ENCODE results near the gene ICOS.
"Not testable (repeated sequence)": the region's sequence is repeated elsewhere in the genome, so short reads cannot be mapped to it uniquely, and the experiment has no call there.

The ICOS gene

DNA sequence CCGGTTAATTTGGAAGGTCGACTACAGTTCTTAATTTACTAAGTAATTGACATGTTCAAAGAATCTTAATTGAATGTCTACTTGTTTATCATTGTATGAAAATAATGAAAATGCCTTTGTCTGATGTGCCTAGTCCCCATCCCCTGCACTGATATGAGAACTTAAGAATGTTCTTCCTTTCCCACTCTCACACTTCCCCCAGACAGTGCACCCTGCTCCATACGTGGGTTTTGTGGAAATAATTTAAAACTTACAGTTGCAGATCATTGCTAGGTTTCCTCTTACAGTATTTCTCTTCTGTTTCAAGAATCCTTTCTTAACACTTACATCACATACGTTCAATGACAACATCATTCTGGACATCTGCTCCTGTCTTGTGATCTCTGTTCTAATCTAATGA is 3.5 kb downstream of the ICOS start:
- TF ChIP-seq, protein P1, sequence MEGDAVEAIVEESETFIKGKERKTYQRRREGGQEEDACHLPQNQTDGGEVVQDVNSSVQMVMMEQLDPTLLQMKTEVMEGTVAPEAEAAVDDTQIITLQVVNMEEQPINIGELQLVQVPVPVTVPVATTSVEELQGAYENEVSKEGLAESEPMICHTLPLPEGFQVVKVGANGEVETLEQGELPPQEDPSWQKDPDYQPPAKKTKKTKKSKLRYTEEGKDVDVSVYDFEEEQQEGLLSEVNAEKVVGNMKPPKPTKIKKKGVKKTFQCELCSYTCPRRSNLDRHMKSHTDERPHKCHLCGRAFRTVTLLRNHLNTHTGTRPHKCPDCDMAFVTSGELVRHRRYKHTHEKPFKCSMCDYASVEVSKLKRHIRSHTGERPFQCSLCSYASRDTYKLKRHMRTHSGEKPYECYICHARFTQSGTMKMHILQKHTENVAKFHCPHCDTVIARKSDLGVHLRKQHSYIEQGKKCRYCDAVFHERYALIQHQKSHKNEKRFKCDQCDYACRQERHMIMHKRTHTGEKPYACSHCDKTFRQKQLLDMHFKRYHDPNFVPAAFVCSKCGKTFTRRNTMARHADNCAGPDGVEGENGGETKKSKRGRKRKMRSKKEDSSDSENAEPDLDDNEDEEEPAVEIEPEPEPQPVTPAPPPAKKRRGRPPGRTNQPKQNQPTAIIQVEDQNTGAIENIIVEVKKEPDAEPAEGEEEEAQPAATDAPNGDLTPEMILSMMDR (conservative IDR thresholded peaks at IDR 0.05; ENCODE audit: control insufficient read depth, insufficient read depth, low read depth, low read length): no peak
- H3K4me3 ChIP-seq (ENCODE audit: control insufficient read depth, low read depth, low read length): no peak overlapping the region
- no peak for DNase-seq (ENCODE audit: low read depth)

GRCh38 chr2:203943493-203944382 is 7.2 kb downstream of the ICOS start:
- not testable (repeated sequence) for H3K4me3 ChIP-seq (ENCODE audit: control insufficient read depth, low read depth, low read length); DNase-seq (ENCODE audit: low read depth)

DNA sequence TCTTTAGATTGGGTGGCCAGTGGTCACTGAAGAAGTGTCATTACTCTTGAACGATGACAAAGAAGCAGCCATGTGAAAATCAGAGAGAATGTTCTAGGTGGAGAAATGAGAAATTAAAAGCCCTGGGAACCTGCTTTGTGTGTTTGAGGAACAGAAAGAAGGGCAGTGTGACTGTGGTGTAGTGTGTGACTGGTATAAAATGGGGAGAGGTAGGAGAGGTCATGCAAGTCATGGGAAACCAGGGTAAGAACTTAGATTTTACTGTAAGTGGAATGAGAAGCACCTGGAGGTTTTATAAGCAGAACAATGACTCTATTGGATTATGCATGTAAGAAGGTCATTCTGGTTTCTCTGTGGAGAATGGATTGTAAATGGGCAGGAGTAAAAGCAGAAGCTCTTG is 12.2 kb downstream of the ICOS start:
- TF ChIP-seq, protein P1 (conservative IDR thresholded peaks at IDR 0.05; ENCODE audit: control insufficient read depth, insufficient read depth, low read depth, low read length): no peak
- no peak for DNase-seq (ENCODE audit: low read depth)
- H3K4me3 ChIP-seq (ENCODE audit: control insufficient read depth, low read depth, low read length): no peak overlapping the region

DNA sequence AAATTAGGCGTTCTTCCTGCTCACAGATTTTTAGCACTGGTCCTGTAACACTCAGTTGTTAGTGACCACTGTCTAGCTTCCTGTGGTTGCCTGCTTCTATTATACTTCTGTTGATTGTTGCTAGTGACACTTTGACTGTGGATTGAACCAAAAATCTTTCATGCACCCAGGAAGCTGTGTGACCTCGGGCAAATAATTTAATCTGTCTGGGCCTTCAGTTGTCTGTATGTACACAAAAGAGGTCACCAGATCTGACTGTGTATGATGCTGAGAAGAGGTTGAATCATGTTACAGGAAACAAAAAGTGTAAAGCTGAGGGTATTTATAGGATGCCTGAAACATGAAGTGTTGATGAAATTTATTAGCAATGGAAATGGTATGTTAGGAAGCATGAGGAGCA is 12.7 kb downstream of the ICOS start:
- TF ChIP-seq, protein P1 (conservative IDR thresholded peaks at IDR 0.05; ENCODE audit: control insufficient read depth, insufficient read depth, low read depth, low read length): no peak
- peak; percentile 11 for DNase-seq (ENCODE audit: low read depth)
- H3K4me3 ChIP-seq (ENCODE audit: control insufficient read depth, low read depth, low read length): no peak overlapping the region

GRCh38 chr2:203951366-203951902 is 14.9 kb downstream of the ICOS start:
- TF ChIP-seq, protein P1 (conservative IDR thresholded peaks at IDR 0.05; ENCODE audit: control insufficient read depth, insufficient read depth, low read depth, low read length): no peak
- no peak for DNase-seq (ENCODE audit: low read depth)
- no peak overlapping the region for H3K4me3 ChIP-seq (ENCODE audit: control insufficient read depth, low read depth, low read length)

DNA sequence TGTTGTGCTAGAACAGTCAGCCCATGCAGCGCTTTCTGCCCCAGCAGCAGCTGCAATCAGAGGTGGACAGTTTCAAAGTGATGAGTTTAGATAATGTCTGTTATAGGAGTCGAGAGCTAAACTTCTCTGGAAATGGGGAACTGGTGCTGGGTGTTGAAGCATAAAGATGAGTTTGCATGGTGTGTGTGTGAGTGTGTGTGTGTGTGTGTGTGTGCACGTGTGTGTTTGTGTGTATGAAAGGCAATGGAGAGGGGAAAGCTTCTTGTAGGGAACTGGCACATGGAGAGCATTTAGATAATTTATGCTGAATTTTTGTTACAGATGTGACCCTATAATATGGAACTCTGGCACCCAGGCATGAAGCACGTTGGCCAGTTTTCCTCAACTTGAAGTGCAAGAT is 22.7 kb downstream of the ICOS start:
- no peak overlapping the region for H3K4me3 ChIP-seq (ENCODE audit: control insufficient read depth, low read depth, low read length)
- TF ChIP-seq, protein P1 (conservative IDR thresholded peaks at IDR 0.05; ENCODE audit: control insufficient read depth, insufficient read depth, low read depth, low read length): no peak
- no peak for DNase-seq (ENCODE audit: low read depth)

DNA sequence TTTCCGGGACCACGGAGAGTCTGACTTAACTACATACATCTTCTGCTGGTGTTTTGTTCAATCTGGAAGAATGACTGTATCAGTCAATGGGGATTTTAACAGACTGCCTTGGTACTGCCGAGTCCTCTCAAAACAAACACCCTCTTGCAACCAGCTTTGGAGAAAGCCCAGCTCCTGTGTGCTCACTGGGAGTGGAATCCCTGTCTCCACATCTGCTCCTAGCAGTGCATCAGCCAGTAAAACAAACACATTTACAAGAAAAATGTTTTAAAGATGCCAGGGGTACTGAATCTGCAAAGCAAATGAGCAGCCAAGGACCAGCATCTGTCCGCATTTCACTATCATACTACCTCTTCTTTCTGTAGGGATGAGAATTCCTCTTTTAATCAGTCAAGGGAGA is 23.1 kb downstream of the ICOS start:
- H3K4me3 ChIP-seq (ENCODE audit: control insufficient read depth, low read depth, low read length): no peak overlapping the region
- TF ChIP-seq, protein P1 (conservative IDR thresholded peaks at IDR 0.05; ENCODE audit: control insufficient read depth, insufficient read depth, low read depth, low read length): no peak
- DNase-seq (ENCODE audit: low read depth): no peak
